Left hindlimb (tissue), 1 donor: ENCODE measurements around the gene SNAPC4.

Source experiments
- DNase-seq: peaks from one replicate; pipeline ENCODE4 v3.0.0-alpha.2; 2018

SNAPC4 gene

GRCh38 chr9:136385015-136385414 is 15.0 kb downstream of the SNAPC4 start:
- DNase-seq = no peak

GRCh38 chr9:136383436-136383835 is 16.5 kb downstream of the SNAPC4 start:
- DNase-seq = no peak

DNA sequence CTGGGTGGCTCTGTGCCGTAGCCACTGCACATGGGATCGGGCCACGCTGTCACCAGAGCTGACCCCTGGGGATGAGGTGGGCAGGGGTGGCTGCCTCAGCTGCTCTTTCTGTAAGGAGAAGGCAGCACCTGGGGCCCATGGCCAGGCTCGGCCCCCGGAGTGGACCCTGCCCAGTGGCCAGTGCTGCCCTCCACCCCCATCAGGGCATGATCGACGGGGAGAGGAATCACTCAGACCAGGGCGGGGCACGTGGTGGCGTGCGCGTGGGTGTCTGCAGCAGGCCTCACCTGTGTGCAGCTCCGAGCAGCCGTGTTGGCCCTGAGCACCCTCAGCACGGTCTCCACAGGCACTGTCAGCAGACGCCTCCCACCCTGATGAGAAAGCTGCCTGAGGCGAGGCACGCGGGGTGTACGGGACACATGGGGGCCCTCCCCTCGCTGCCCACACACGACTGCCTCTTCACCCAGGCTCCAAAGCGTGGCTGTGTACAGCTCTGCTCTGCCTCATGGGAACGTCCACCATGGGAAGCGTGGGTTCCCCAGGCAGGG is 17.9 kb downstream of the SNAPC4 start:
- no peak for DNase-seq

DNA sequence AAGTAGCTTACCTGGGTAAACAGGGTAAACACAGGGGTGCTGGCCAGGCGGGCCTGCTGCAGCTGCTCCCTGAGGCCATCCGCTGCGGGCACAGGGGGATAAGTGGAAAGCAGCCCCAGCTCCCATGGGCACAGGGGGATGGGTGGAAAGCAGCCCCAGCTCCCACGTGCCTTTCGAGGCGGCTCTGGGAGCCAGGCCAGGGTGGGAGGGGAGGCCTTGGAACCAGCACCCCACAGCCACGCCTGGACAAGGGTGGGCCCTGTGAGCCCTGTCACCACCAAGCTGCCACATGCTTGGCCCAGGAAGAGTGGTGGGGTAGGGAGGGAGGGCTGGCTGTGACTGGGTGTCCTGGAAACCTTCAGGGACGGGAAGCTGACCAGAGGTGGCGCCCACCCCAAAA is 18.7 kb downstream of the SNAPC4 start:
- no peak for DNase-seq

DNA sequence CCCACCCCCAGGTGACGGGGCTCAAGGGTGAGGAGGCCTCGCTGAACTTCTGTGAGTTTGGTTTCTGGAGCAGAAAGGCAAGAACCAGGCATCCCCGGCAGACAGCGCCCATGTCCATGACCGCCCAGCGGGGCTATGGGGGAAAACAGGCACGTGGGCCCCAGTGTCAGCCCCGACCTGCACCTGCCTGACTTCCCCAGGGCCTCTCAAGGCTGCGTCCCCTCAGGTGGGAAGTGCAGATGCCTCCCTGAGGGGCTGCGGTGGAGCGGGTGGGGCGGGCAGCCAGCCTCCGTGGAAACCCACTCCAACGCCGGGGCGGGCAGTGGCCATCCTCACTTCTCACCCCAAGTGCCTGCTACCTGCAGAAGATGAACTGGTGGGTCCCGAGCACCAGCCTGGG is 19.6 kb downstream of the SNAPC4 start:
- DNase-seq = no peak

DNA sequence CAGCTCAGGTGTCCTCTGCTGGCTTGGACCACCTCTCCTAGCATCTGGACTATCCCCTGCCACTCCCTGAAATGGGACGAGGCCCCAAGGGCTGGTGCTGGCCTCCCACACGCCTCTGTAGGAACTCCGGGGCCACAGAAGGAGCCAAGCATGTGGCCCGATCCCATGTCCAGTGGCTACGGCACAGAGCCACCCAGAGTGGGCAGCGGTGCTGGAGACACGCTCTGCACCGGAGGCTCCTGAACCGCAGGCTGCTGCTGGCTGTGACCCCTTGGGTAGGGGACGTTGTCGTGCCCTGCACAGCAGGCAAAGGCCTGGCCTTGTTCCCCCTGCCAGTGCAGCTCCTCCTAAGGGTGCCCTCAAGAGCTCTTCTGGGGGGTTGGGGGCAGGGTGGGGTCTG is 20.1 kb downstream of the SNAPC4 start:
- DNase-seq = no peak

DNA sequence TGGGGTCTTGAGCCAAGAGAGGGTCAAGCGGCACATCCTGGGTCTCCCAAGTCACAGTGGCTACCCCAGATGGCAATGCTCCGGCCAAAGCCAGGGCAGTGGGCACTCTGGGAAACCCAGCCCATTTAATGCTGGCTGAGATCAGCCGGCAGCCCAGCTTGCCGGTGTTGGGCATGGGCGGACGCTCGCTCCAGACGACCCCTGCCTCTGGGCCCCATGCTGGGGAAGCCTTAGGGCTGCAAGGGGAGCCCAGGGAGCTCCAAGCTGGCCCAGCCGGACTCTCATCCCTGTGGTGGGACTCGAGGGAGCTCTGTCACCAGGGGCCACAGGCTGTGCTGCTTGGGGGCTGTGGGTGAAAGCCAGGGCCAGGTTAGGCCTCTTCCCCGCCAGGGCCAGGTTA is 20.6 kb downstream of the SNAPC4 start:
- DNase-seq = no peak

GRCh38 chr9:136379003-136379287 is 21.0 kb downstream of the SNAPC4 start:
- DNase-seq = no peak

GRCh38 chr9:136378170-136379002 is 21.6 kb downstream of the SNAPC4 start:
- no peak for DNase-seq

DNA sequence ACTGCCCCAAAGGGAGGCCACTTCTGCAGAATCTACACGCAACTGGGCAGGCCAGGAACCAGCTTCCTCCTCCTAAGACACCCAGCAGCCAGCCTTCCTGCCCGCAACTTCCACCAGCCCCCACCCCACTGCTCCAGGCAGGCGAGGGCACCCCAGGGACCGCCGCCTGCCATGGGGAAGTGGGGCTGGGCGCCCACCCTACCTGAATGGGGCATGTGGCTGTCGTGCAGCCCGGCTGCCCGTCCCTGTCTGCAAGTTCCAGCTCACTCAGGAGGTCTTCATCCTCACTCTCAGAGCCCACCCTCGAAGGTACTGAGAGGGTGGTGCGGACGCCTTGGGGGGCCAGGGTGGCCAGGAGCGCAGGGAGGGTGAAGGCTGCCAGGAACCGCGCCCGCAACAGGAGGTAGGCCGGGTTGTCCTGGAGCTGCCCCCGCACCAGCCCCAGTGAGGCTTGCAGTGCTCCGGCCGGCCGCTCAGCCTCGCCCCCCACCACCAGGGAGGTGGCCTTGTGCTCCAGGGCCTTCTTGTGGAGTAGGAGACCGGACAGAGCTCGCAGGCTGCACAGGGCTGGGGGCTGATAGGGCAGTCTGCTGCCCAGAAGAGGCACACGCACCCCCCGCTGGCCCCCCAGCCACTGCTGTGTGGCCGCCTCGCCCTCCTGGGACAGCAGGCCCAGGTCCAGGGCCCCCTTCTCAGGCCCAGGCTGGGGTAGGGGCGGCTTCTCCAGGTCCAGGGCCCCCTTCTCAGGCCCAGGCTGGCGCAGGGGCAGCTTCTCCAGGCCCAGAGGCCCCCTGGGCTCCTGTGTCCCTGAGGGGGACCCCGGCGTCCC is 22.4 kb downstream of the SNAPC4 start:
- DNase-seq = no peak

- DNase-seq = no peak
Observed at GRCh38 chr9:136376457-136376856, 23.5 kb downstream of the SNAPC4 start.

DNA sequence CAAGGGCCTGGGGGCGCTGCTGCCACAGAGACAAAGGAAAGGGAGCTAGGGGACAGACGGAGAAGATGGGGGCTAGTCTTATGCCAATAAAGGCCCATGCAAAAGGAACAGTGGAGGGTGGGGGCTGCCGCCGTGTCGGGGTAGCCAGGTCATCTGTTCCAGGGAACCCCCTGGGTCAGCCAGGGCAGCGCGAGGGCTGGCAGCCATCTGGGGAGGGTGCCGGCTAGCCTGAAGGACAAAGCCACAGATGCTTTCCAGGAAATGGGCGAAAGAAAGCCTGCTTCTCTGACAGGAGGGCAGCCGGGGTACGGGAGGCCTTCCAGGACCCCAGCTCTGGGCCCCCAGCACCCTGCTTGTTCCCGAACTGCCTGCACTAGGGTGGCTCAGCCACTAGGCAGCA is 24.9 kb downstream of the SNAPC4 start:
- DNase-seq = no peak

DNA sequence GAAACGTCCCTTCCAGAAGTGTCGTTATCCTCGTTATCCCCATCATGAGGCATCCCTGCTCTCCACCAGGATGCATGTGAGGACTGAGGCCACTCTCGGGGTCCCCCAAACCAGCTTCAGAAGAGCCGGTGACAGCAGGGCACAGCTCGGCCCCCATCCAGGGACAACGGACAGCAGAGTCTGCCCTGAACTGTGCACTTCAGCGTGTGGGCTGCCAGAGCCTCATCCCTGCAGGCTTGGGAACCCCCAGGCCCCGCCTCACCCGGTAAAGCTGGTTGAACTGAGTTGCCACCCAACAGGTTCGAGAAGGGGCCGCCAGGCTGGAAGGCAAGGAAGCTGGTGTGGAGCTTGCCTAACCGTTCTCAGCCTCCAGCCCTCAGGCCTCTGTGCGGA is 25.8 kb downstream of the SNAPC4 start:
- no peak for DNase-seq

- DNase-seq = no peak
Observed at GRCh38 chr9:136373300-136374182, 26.4 kb downstream of the SNAPC4 start, which contains the start of gene CARD9. CARD9 (minus strand) TSS chr9:136373669; CDS start chr9:136372078, 1,591 bp downstream.

DNA sequence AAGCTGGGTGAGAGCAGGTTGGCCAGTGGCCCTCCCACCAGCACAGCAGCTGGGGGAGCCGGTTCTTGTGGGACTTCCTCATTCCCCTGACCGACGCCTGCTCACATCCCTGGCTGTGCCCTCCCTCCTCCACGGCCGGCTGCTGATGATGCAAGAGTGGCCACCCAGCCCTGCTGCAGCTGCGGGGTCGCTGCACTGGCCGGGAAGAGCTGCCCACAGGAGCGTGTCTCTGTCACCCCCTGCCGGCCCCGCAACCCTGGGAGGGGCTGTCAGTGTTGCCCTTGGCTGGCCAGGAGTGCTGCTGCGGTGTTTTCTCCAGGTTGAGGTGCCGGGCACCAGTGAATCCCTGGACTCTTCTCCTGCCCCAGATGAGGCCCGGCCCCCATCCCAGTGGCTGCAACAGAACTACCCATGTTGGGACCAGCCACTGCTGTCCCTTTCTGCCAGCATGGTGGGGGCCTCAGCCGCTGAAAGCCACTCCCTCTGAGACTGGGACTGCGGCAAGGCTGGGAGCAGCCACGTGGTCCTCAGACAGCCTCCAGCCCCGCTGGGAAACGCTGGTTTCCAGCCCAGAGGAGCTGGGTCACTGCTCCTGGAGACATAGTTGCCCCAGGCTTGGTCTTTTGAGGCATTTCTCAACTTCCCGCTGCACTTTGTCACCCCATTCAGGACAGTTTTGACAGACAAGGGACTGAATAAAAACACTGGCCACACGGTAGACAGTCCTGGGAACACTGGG is 27.2 kb downstream of the SNAPC4 start:
- peak; percentile 75 for DNase-seq

DNA sequence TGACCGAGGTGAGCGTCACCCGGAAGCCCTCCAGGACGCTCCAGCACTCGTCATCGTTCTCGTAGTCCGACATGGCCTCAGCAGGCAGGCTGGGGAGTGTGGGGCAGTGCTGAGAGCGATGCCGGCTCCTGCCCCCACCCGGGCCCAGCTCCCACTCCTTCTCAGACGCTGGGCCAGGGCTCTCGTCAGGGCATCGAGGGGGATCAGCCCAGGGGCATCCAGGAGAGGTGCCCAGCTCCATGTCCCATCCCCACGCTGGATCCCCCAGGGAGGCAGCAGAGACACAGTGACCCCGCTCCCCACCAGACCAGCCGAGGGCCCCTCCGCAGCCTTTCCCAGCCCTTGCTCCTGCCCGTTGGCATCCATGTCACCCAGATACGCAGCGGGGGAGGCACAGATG is 28.0 kb downstream of the SNAPC4 start:
- DNase-seq = no peak

DNA sequence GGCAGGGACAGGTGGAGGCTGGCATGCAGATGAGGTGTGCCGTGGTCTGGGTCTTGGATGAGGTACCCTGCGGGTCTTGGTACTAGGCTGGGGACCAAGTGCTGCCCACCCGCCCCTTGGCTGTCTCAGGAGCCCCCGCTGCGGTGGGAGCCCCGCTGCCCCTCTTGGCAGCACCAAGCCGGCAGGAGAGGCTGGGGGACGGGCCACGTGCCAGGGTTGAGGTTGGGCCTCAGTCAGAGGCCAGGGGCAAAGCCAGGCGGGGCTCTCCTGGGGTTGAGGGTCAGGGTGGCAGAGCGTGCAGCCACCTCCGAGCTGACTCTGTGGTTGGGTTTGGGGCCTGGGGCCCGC is 28.5 kb downstream of the SNAPC4 start:
- DNase-seq = no peak

DNA sequence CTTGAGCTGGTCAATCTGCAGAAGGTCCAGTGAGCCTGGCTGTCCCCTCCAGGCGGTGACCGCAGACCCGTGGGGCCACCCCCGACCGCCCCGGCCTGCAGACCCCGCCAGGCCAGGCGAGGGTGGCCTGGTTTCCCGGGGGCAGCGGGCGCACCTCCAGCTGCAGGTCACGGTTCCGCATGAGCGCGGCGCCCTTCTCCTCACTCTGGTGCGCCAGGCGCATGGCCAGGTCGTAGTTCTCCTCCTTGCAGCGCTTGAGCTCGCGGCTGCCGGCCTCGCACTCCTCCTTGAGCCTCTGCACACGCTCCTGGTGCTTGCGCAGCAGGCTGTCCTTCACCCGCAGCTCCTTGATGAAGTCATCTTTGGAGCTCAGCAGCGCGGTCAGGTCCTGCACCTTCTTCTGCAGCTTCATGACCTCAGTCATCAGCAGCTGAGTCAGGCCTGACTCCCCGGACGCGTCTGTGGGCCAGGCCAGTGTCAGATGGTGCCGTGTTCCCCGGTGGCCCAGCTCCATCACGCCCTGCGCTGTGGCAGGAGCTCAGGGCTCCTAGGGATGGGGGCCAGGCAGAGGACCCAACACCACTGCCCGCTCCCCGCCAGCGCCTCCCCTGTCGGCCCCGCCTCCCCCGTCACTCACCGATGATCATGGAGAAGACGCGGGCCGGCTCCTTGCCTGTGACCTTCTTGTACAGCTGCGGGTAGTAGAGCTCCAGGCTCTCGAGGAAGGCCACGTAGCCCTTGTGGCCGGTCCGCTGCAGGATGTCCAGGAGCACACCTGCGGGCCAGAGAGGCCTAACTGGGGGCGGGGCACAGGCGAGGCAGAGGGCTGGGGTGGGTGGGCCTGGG is 29.1 kb downstream of the SNAPC4 start:
- DNase-seq = no peak

DNA sequence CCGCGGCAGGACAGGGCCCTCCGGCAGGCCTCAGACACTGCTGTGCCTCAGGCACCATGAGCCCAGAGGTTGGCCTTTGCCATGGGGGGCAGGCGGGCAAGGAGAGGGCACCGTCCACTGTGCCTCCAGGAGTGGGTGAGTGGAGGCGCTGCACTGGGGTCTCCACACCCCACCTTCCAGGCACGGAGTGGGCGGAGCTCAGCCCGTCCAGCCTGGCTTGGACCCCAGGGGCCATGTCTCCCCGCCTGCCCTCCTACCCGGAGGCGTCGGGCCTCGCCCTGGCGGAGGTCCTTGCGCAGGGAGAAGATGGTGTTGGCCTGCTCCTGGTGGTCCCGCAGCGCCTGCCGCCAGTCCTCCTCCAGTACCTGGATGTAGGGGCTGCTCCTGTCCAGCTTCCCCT is 29.9 kb downstream of the SNAPC4 start:
- no peak for DNase-seq

DNA sequence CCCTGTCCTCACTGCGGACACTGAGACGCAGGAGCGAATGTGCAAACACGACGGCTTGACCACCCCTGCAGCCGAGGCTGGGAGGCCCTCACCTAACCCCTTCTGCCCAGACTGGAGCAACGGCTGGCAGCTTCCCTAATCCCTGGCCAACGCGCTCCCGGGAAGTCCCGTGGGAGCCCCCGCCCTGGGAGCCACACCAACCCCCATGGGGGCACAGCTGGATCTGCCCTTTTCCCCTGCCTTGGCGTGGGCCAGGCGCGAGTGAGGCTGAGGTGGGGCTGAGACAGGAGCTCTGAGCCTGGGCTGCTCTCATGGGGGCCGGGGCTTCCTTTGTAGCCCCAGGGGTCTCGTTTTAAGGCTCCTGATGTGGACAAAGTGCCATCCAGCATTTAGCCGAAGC is 31.8 kb downstream of the SNAPC4 start:
- no peak for DNase-seq
